Loucy (cell line): ENCODE data around the gene ACOT4.
"Not testable (repeated sequence)": the region's sequence is repeated elsewhere in the genome, so short reads cannot be mapped to it uniquely, and the experiment has no call there.

ENCODE experiments used
- H2AFZ ChIP-seq: fragments of 200-600 bp; sonication (generic); 2 replicates; pipeline ENCODE4 v1.6.0; 2016; ENCODE audit warnings: antibody characterized with exemption, mild to moderate bottlenecking, low read length, moderate library complexity
- H3F3A ChIP-seq: fragments of 200-600 bp; 2 replicates; pipeline ENCODE4 v1.6.0; 2016; ENCODE audit warnings: antibody characterized with exemption, low read depth, mild to moderate bottlenecking
- H3K27me3 ChIP-seq: fragments of 200-600 bp; sonication (generic); 2 replicates; pipeline ENCODE4 v1.6.1; 2014; ENCODE audit warnings: low read length, mild to moderate bottlenecking; ENCODE audit not compliant: insufficient read depth, poor library complexity, severe bottlenecking
- H3K36me3 ChIP-seq: fragments of 200-600 bp; sonication (generic); 2 replicates; pipeline ENCODE4 v1.6.1; 2016; ENCODE audit warnings: low read length; ENCODE audit not compliant: insufficient read depth
- H3K4me1 ChIP-seq: fragments of 200-600 bp; sonication (generic); 2 replicates; pipeline ENCODE4 v1.5.1; 2014; ENCODE audit warnings: low read length, mild to moderate bottlenecking; ENCODE audit not compliant: insufficient read depth, poor library complexity, severe bottlenecking
- H3K4me2 ChIP-seq: fragments of 200-600 bp; sonication (generic); 2 replicates; pipeline ENCODE4 v1.6.0; 2014; ENCODE audit warnings: antibody characterized with exemption, low read length, low read depth, mild to moderate bottlenecking; ENCODE audit not compliant: poor library complexity, severe bottlenecking
- H3K4me3 ChIP-seq: fragments of 200-600 bp; sonication (generic); 2 replicates; pipeline ENCODE4 v1.5.1; 2014; ENCODE audit warnings: low read length, mild to moderate bottlenecking, mixed read lengths; ENCODE audit not compliant: poor library complexity, severe bottlenecking
- H3K79me2 ChIP-seq: fragments of 200-600 bp; sonication (generic); 2 replicates; pipeline ENCODE4 v1.6.1; 2014; ENCODE audit warnings: low read length; ENCODE audit not compliant: insufficient read depth
- H3K9ac ChIP-seq: fragments of 200-600 bp; sonication (generic); 2 replicates; pipeline ENCODE4 v1.6.0; 2014; ENCODE audit warnings: mild to moderate bottlenecking, low read depth, low read length, moderate library complexity; ENCODE audit not compliant: poor library complexity, severe bottlenecking
- H3K9me2 ChIP-seq: fragments of 200-600 bp; sonication (generic); replicated peaks from 2 replicates; pipeline ENCODE4 v1.6.1; 2016; ENCODE audit warnings: low read depth, low read length, mixed read lengths
- H3K9me3 ChIP-seq: fragments of 200-600 bp; sonication (generic); 2 replicates; pipeline ENCODE4 v1.6.1; 2014; ENCODE audit warnings: mild to moderate bottlenecking, antibody characterized with exemption, low read length, low read depth; ENCODE audit not compliant: insufficient read depth
- H4K20me1 ChIP-seq: fragments of 200-600 bp; sonication (generic); 2 replicates; pipeline ENCODE4 v1.6.0; 2014; ENCODE audit warnings: antibody characterized with exemption, low read length, mild to moderate bottlenecking; ENCODE audit not compliant: insufficient read depth, poor library complexity, severe bottlenecking
- EZH2phosphoT487 ChIP-seq: fragments of 200-600 bp; IDR thresholded peaks from 2 replicates; pipeline ENCODE4 v1.6.1; 2018; ENCODE audit warnings: antibody characterized with exemption, mild to moderate bottlenecking, moderate library complexity, borderline replicate concordance
- TF ChIP-seq, protein P1 (sequence below): fragments of 200-600 bp; sonication (generic); conservative IDR thresholded peaks from 2 replicates; pipeline ENCODE4 v1.5.1; 2014; ENCODE audit warnings: mild to moderate bottlenecking, antibody characterized with exemption, low read length

Gene ACOT4

DNA sequence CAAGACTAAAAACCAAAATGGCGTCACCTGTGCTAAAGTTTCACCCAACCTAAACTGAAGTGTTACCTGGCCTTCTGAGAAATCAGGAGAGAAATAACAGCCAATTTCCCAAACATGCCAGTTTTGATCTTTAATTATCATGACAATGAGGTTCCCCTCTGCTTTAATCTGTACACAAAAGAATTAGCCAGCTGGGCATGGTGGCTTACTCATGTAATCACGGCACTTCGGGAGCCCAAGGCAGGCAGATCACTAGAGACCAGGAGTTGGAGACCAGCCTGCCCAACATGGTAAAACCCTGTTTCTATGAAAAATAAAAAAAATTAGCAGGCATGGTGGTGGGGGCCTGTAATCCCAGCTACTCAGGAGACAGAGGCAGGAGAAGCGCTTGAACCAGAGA is 37.8 kb upstream of the ACOT4 start:
- Histone ChIP-seq H3K4me2 (no peak overlapping the region), H3K4me1 (no peaks in the 10 kb centered on the region), H3F3A (no peaks in the 10 kb centered on the region), H4K20me1 (no peaks in the 10 kb centered on the region), H3K36me3 (no peaks in the 10 kb centered on the region), H3K4me3 (no peak overlapping the region), H3K9me3 (no peaks in the 10 kb centered on the region), H3K27me3 (no peaks in the 10 kb centered on the region), H3K9me2 (no peaks in the 10 kb centered on the region), H2AFZ (no peak overlapping the region), H3K79me2 (no peaks in the 10 kb centered on the region), H3K9ac (no peak overlapping the region)
- TF ChIP-seq, protein P1, sequence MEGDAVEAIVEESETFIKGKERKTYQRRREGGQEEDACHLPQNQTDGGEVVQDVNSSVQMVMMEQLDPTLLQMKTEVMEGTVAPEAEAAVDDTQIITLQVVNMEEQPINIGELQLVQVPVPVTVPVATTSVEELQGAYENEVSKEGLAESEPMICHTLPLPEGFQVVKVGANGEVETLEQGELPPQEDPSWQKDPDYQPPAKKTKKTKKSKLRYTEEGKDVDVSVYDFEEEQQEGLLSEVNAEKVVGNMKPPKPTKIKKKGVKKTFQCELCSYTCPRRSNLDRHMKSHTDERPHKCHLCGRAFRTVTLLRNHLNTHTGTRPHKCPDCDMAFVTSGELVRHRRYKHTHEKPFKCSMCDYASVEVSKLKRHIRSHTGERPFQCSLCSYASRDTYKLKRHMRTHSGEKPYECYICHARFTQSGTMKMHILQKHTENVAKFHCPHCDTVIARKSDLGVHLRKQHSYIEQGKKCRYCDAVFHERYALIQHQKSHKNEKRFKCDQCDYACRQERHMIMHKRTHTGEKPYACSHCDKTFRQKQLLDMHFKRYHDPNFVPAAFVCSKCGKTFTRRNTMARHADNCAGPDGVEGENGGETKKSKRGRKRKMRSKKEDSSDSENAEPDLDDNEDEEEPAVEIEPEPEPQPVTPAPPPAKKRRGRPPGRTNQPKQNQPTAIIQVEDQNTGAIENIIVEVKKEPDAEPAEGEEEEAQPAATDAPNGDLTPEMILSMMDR, result no peak
- TF ChIP-seq EZH2phosphoT487, result no peak

DNA sequence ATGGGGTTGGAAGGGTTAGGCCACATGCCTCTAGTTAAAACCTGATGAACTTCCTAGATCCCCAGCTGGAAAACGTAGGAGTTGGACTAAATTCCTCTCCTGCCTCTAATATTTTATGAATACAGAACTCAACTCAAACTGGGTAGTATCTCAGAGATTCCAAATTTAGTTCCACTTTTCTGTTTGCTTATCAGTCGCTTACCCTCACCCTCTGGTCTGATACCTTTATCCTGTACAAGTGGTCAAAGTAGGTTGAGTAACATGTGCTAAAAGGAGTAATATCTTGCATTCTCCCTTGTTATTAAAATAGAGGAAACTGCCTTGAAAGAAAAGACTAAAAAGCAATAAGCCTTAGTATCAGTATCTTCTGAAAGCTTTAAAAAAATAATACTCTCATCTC is 34.5 kb upstream of the ACOT4 start:
- not testable (repeated sequence) for H3K79me2 ChIP-seq, H4K20me1 ChIP-seq, H3K9me2 ChIP-seq, H3F3A ChIP-seq, H3K27me3 ChIP-seq, H3K4me2 ChIP-seq, H3K9me3 ChIP-seq, H3K9ac ChIP-seq, H2AFZ ChIP-seq, H3K4me3 ChIP-seq, H3K4me1 ChIP-seq, H3K36me3 ChIP-seq

DNA sequence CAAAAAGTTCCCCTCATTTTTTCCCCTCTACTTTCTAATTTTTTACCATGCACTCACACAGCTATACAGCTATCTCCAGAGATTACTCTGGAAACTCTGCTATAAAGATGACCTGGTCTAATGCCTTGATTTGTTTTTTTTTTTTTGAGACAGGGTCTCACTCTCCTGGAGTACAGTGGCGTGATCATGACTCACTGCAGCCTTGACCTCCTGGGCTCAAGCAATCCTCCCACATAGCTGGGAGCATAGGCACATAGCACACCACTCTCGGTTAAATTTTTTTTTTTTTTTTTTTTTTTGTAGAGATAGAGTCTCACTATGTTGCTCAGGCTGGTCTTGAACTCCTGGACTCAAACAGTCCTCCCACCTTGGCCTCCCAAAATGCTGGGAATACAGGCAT is 33.4 kb upstream of the ACOT4 start:
- not testable (repeated sequence) for H3K9me2 ChIP-seq, H2AFZ ChIP-seq

DNA sequence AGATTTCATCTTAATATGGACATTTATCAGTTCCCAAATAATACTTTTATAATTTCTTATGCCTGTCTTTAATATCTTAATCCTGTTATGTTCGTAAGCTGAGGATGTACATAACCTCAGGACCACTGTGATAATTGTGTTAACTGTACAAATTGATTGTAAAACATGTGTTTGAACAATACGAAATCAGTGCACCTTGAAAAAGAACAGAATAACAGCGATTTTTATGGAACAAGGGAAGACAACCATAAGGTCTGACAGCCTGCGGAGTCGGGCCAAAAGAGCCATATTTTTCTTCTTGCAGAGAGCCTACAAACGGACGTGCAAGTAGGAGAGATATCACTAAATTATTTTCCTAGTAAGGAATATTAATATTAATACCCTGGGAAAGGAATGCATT is 29.4 kb upstream of the ACOT4 start:
- not testable (repeated sequence) for H3K9me2 ChIP-seq, H3K4me3 ChIP-seq, H3K27me3 ChIP-seq, H3K36me3 ChIP-seq, H3K9ac ChIP-seq, H3K79me2 ChIP-seq, H4K20me1 ChIP-seq, H3F3A ChIP-seq, H3K4me2 ChIP-seq, H3K4me1 ChIP-seq, H3K9me3 ChIP-seq, H2AFZ ChIP-seq

More for the DNA sequence above, 33.4 kb upstream of the ACOT4 start:
- not testable (repeated sequence) for H3K4me3 ChIP-seq, H3K4me2 ChIP-seq, H3F3A ChIP-seq, H3K79me2 ChIP-seq, H3K4me1 ChIP-seq, H3K27me3 ChIP-seq, H3K9ac ChIP-seq, H3K9me3 ChIP-seq, H3K36me3 ChIP-seq, H4K20me1 ChIP-seq

DNA sequence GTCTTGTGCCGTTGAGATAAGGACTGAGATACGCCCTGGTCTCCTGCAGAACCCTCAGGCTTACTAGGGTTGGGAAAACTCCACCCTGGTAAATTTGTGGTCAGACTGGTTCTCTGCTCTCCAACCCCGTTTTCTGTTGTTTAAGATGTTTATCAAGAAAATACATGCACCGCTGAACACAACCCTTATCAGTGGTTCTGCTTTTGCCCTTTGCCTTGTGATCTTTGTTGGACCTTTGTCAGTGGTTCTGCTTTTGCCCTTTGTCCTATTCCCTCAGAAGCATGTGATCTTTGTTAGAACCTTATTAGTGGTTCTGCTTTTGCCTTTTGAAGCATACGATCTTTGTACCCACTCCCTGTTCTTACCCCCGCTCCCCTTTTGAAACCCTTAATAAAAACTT is 29.0 kb upstream of the ACOT4 start:
- H3K9ac ChIP-seq, H3K79me2 ChIP-seq, H3K4me2 ChIP-seq, H3K9me2 ChIP-seq, H3K9me3 ChIP-seq, H2AFZ ChIP-seq, H3K4me3 ChIP-seq, H4K20me1 ChIP-seq, H3K4me1 ChIP-seq, H3F3A ChIP-seq, H3K27me3 ChIP-seq, H3K36me3 ChIP-seq: not testable (repeated sequence)

DNA sequence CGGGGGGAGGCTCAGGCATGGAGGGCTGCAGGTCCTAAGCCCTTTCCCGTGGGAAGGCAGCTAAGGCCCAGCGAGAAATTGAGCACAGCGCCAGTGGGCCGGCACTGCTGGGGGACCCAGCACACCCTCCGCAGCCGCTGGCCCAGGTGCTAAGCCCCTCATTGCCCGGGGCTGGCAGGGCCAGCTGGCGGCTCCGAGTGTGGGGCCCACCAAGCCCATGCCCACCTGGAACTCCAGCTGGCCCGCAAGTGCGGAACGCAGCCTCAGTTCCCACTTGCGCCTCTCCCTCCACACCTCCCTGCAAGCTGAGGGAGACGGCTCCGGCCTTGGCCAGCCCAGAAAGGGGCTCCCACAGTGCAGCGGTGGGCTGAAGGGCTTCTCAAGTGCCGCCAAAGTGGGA is 25.2 kb upstream of the ACOT4 start:
- not testable (repeated sequence) for H3K9ac ChIP-seq, H3K9me3 ChIP-seq, H3F3A ChIP-seq

DNA sequence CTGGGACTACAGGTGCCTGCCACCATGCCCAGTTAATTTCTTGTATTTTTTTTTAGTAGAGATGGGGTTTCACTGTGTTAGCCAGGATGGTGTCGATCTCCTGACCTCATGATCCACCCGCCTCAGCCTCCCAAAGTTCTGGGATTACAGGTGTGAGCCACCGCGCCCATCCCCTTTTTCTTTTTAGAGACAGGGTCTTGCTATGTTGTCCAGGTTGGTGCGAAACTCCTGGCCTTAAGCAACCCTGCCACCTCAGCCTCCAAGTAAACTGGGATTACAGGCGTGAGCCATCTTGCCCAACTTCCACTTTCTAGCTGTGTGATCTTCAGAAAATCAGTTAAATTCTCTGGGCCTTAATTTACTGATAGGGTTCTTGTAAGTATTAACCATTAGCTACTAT is 24.7 kb upstream of the ACOT4 start:
- peaks cover 39% of the 10 kb centered on the region for H3K79me2 ChIP-seq
- H4K20me1 ChIP-seq, H3K27me3 ChIP-seq, H3K9me3 ChIP-seq, H3F3A ChIP-seq, H3K9me2 ChIP-seq, H3K36me3 ChIP-seq, H2AFZ ChIP-seq, H3K9ac ChIP-seq: not testable (repeated sequence)
- peak overlapping the region; percentile 92 for H3K4me3 ChIP-seq
- H3K4me1 ChIP-seq, result peaks cover 24% of the 10 kb centered on the region
- peak overlapping the region; percentile 95 for H3K4me2 ChIP-seq

More for the DNA sequence above, 25.2 kb upstream of the ACOT4 start:
- H3K79me2 ChIP-seq, result peaks cover 35% of the 10 kb centered on the region
- H2AFZ ChIP-seq, H3K4me3 ChIP-seq, H4K20me1 ChIP-seq, H3K27me3 ChIP-seq, H3K36me3 ChIP-seq, H3K4me2 ChIP-seq, H3K9me2 ChIP-seq: not testable (repeated sequence)
- H3K4me1 ChIP-seq, result peaks cover 21% of the 10 kb centered on the region
